ENCODE results near the gene ADNP. TPM values are rescaled to one million over a fixed set of nuclear protein-coding genes. Genes with fewer than 3 reads are reported as not detected.

The ADNP gene
- total RNA-seq, 4 donors from 2014 or later = 40.2 to 57.9 (median 47.4) TPM

DNA sequence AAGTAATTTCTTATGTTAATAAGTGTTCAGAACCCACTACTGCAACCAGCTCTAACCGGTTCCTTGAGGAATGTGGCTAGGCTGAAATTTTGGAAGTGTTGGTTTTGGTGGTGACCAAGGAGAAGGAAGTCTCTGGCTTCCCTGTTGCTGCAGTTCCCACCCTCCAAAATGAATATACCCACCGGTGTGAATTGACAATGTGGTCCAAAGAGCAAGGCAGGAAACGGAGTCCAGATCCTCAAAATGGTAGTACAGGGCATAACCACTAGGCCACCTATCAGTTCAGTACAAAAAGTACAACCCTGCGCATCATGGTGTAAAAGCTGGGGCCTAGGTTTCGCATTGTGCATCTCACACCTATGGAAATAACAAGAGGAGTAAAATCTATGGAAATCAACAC is 2.8 kb downstream of the ADNP start:
- H3K4me3 ChIP-seq = no peak overlapping the region
- TF ChIP-seq, protein P1, sequence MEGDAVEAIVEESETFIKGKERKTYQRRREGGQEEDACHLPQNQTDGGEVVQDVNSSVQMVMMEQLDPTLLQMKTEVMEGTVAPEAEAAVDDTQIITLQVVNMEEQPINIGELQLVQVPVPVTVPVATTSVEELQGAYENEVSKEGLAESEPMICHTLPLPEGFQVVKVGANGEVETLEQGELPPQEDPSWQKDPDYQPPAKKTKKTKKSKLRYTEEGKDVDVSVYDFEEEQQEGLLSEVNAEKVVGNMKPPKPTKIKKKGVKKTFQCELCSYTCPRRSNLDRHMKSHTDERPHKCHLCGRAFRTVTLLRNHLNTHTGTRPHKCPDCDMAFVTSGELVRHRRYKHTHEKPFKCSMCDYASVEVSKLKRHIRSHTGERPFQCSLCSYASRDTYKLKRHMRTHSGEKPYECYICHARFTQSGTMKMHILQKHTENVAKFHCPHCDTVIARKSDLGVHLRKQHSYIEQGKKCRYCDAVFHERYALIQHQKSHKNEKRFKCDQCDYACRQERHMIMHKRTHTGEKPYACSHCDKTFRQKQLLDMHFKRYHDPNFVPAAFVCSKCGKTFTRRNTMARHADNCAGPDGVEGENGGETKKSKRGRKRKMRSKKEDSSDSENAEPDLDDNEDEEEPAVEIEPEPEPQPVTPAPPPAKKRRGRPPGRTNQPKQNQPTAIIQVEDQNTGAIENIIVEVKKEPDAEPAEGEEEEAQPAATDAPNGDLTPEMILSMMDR (IDR thresholded peaks at IDR 0.05) = no peak
- TF ChIP-seq EP300 (IDR thresholded peaks at IDR 0.05) (no peak), POLR2A (IDR thresholded peaks at IDR 0.05) (no peak)
- no peak overlapping the region for H3K27ac ChIP-seq
- WGBS, 2 donors = 62 to 72% methylated on average over 5 of the region's 5 CpGs
- H3K27me3 ChIP-seq = no peaks in the 10 kb centered on the region
- H3K9me3 ChIP-seq = no peaks in the 10 kb centered on the region
- H3K4me1 ChIP-seq = peaks cover 0 to 70% (median 37%) of the 10 kb centered on the region in 4 donors
- no peak for DNase-seq (ENCODE audit: low spot score in 2 of 2)
- H3K36me3 ChIP-seq = peaks cover 0 to 11% (median 0%) of the 10 kb centered on the region in 3 donors

DNA sequence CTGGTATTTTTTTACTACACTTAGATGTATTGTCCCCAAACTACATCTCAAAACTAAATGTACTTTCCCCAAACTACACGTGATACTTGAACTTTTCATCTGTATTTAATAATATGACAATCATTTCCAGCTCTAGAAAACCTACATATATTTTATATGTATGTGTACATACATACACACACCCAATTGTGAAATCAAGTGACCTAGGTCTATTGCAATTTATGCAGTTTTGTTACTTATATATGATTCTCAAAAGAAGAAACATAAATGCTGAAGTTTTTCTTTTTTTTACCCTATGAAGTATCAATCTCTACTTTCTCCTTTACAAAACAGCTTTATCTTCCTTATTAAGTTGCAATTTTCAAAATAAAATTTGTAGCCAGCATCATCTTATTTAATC is 4.7 kb downstream of the ADNP start:
- H3K36me3 ChIP-seq = peaks cover 0 to 12% (median 0%) of the 10 kb centered on the region in 3 donors
- peaks cover 0 to 78% (median 41%) of the 10 kb centered on the region in 4 donors for H3K4me1 ChIP-seq
- TF ChIP-seq, protein P1 (IDR thresholded peaks at IDR 0.05) = no peak
- TF ChIP-seq POLR2A (IDR thresholded peaks at IDR 0.05) (no peak), EP300 (IDR thresholded peaks at IDR 0.05) (no peak)
- no peak for DNase-seq (ENCODE audit: low spot score in 2 of 2)
- H3K4me3 ChIP-seq = no peak overlapping the region
- no peaks in the 10 kb centered on the region for H3K9me3 ChIP-seq
- no peak overlapping the region for H3K27ac ChIP-seq
- WGBS, 2 donors = 23 to 30% methylated on average over 1 of the region's 1 CpG
- H3K27me3 ChIP-seq = no peaks in the 10 kb centered on the region

DNA sequence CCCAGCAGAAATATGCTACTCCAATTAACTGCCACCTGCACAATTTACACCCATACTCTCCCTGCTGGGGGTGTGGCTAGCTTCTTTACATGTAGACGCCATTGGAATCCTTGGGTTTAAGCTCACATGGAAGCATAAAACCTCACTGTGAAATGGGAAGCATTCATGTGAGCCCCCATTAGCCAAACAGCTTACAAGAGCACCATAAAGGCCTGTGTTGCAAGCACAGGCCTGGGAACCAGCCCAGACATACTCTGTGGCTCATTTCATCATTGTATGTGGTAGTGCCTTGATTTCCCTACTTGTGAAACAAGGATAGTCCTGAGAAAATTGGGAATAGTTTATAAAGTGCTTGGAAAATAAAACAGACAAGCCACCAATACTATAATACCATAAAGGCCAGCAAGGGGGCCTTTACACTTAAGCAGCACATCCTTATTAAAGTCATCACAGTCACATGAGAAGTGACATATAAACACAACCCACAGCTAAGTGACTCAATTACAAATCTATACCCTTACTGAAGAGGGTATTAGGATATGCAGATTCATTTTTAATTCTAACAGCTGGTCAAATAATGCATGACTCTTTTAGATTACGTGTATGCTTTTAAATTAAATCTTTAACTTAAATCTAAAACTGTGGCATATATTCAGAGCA is 6.8 kb downstream of the ADNP start:
- H3K36me3 ChIP-seq = peaks cover 0 to 12% (median 0%) of the 10 kb centered on the region in 3 donors
- DNase-seq (ENCODE audit: low spot score in 2 of 2) = no peak
- H3K4me1 ChIP-seq = peaks cover 0 to 92% (median 45%) of the 10 kb centered on the region in 4 donors
- TF ChIP-seq, protein P1 (IDR thresholded peaks at IDR 0.05) = no peak
- TF ChIP-seq EP300 (IDR thresholded peaks at IDR 0.05) = no peak
- TF ChIP-seq POLR2A (IDR thresholded peaks at IDR 0.05) = no peak
- WGBS, 2 donors = 49 to 56% methylated on average over 2 of the region's 2 CpGs
- no peak overlapping the region for H3K27ac ChIP-seq
- no peak overlapping the region for H3K4me3 ChIP-seq
- H3K9me3 ChIP-seq = no peaks in the 10 kb centered on the region
- H3K27me3 ChIP-seq = no peaks in the 10 kb centered on the region

DNA sequence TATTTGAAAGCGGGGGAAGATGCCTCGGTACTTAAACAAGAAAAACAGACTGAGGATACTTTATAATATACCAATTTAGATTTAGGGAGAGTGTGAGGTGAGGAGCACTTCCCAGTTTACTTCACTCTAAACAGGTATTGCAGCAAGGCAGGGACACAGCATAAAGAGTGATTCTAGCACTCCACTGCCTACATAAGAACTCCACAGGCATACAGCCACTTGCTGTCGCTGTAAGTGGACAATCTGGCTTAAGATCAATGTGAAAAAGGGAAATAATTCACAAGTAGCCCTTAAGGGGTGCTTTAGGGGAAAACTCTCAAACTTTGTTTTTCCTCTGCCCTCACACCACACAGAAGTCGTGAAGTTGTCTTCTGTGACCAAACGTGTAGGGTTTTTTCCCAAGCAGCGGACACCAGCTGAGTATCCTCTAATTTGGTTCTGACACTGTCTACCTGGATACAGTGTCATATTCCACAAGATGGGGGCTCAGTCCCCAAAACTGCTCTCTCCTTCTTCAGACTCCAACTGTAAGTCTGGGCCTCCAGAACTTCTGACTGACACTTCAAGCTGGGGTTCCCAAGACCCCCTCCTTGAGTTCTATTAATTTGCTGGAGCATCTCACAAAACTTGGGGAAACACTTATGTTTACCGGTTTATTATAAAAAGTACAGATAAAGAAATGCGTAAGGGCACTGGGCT is 9.3 kb downstream of the ADNP start:
- no peaks in the 10 kb centered on the region for H3K27me3 ChIP-seq
- peaks cover 0 to 93% (median 39%) of the 10 kb centered on the region in 4 donors for H3K4me1 ChIP-seq
- peaks cover 0 to 7% (median 0%) of the 10 kb centered on the region in 3 donors for H3K36me3 ChIP-seq
- WGBS, 2 donors = 59 to 63% methylated on average over 8 of the region's 8 CpGs
- TF ChIP-seq, protein P1 (IDR thresholded peaks at IDR 0.05) = no peak
- no peak for TF ChIP-seq POLR2A (IDR thresholded peaks at IDR 0.05)
- no peak for TF ChIP-seq EP300 (IDR thresholded peaks at IDR 0.05)
- peak overlapping the region in 1 of 4 donors; percentile 14 for H3K27ac ChIP-seq
- no peak for DNase-seq (ENCODE audit: low spot score in 2 of 2)
- H3K9me3 ChIP-seq = no peaks in the 10 kb centered on the region
- no peak overlapping the region for H3K4me3 ChIP-seq

DNA sequence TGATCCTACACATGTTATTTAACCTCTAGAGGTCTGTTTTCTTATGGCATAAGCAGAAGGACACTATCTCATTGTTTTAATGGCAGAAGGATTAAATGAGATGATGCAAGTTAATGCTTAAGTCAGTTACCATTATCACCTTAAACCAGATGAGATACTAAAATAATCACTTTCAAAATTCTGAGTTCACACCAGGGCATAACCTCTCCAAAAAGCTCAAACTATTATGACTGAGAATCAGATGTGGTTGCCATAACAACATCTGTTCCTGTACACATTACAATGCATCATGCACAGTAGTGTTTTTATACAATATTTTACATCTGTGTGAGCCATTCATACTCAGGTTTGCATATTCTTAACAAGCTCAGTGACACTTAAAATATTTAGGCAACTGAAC is 10.2 kb downstream of the ADNP start:
- no peak overlapping the region for H3K4me3 ChIP-seq
- no peaks in the 10 kb centered on the region for H3K9me3 ChIP-seq
- H3K27me3 ChIP-seq = no peaks in the 10 kb centered on the region
- H3K4me1 ChIP-seq = peaks cover 3 to 93% (median 42%) of the 10 kb centered on the region in 4 donors
- H3K36me3 ChIP-seq = peaks cover 0 to 7% (median 0%) of the 10 kb centered on the region in 3 donors
- no peak overlapping the region for H3K27ac ChIP-seq
- TF ChIP-seq, protein P1 (IDR thresholded peaks at IDR 0.05) = no peak
- TF ChIP-seq EP300 (IDR thresholded peaks at IDR 0.05) (no peak), POLR2A (IDR thresholded peaks at IDR 0.05) (no peak)
- no peak for DNase-seq (ENCODE audit: low spot score in 2 of 2)
